H1 (cell line): ENCODE results near the gene MRAP2. TPM values are rescaled to one million over a fixed set of nuclear protein-coding genes. Genes with fewer than 3 reads are reported as not detected.

Experiments
- CTCF ChIA-PET: fragments of 300-600 bp; sonication (Branson Sonifier 250); formaldehyde crosslinking; loops from one replicate; lab custom pipeline; 2021; ENCODE audit not compliant: partially characterized antibody; lab: Charles Lee
- POLR2A ChIA-PET: fragments of 300-600 bp; sonication (Branson Sonifier 250); formaldehyde crosslinking; loops from one replicate; lab custom pipeline; 2021; ENCODE audit warnings: inconsistent platforms; ENCODE audit not compliant: partially characterized antibody; lab: Charles Lee
- DNase-seq, 2 experiments: peaks; one replicate each; pipeline versions ENCODE4 v3.0.0 to v3.0.0-alpha.2; 2010 to 2022; ENCODE audit warnings: low spot score in 2 of 2, low read depth in 1 of 2, mixed read lengths in 1 of 2
- FAIRE-seq: peaks from 2 replicates; lab custom pipeline; 2011; peaks lifted over from hg19 to GRCh38; lab: Jason Lieb, UNC
- H2AFZ ChIP-seq: 2 replicates; pipeline ENCODE4 v1.8.1; 2012; ENCODE audit warnings: low read length, inconsistent platforms
- H2AK5ac ChIP-seq: 2 replicates; pipeline ENCODE4 v1.6.1; 2013; ENCODE audit warnings: low read depth, low read length
- H2BK120ac ChIP-seq: replicated peaks from 2 replicates; pipeline ENCODE3; 2013; ENCODE audit warnings: low read depth, low read length, inconsistent platforms
- H2BK12ac ChIP-seq: 2 replicates; pipeline ENCODE4 v1.6.1; 2013; ENCODE audit warnings: low read depth, low read length
- H2BK15ac ChIP-seq: 2 replicates; pipeline ENCODE4 v1.6.1; 2013; ENCODE audit warnings: low read length
- H2BK20ac ChIP-seq: 2 replicates; pipeline ENCODE4 v1.6.1; 2013; ENCODE audit warnings: low read length
- H2BK5ac ChIP-seq: 2 replicates; pipeline ENCODE4 v1.6.1; 2013; ENCODE audit warnings: low read depth, low read length
- H3K14ac ChIP-seq: 2 replicates; pipeline ENCODE4 v1.6.1; 2013; ENCODE audit warnings: inconsistent platforms; ENCODE audit not compliant: insufficient read length
- H3K18ac ChIP-seq: 2 replicates; pipeline ENCODE4 v1.6.1; 2013; ENCODE audit warnings: low read length; ENCODE audit errors: extremely low read depth
- H3K23ac ChIP-seq: 2 replicates; pipeline ENCODE4 v1.6.1; 2013; ENCODE audit warnings: inconsistent platforms; ENCODE audit not compliant: insufficient read length
- H3K23me2 ChIP-seq: 2 replicates; pipeline ENCODE4 v1.6.1; 2013; ENCODE audit warnings: low read depth, low read length
- H3K27ac ChIP-seq: 2 replicates; pipeline ENCODE4 v1.6.1; 2011; ENCODE audit warnings: low read depth, low read length, inconsistent platforms
- H3K27me3 ChIP-seq, 4 experiments: replicated peaks in 1 of 4; 1 replicate in 1 of 4; 2 replicates in 3 of 4; pipeline versions ENCODE4 v1.6.1 to v1.8.1; 2011 to 2013; ENCODE audit warnings: low read length in 3 of 4, mild to moderate bottlenecking in 3 of 4, inconsistent platforms in 2 of 4, mixed read lengths in 2 of 4, moderate library complexity in 1 of 4; ENCODE audit not compliant: control insufficient read depth in 3 of 4, insufficient read depth in 3 of 4; ENCODE audit errors: extremely low read depth in 1 of 4
- H3K36me3 ChIP-seq, 4 experiments: 2 replicates each; pipeline versions ENCODE4 v1.6.1 to v1.8.1; 2011 to 2013; ENCODE audit warnings: mild to moderate bottlenecking in 4 of 4, low read length in 3 of 4, moderate library complexity in 2 of 4, control low read depth in 1 of 4, inconsistent platforms in 1 of 4; ENCODE audit not compliant: insufficient read depth in 4 of 4, control insufficient read depth in 2 of 4
- H3K4ac ChIP-seq: replicated peaks from 2 replicates; pipeline ENCODE3; 2013; ENCODE audit warnings: low read length, low read depth, mixed read lengths, inconsistent platforms; ENCODE audit not compliant: insufficient read length
- H3K4me1 ChIP-seq, 4 experiments: replicated peaks in 1 of 4; 1 replicate in 1 of 4; 2 replicates in 3 of 4; pipeline versions ENCODE4 v1.6.1 to v1.8.1; 2011 to 2013; ENCODE audit warnings: low read length in 3 of 4, inconsistent platforms in 2 of 4, mixed read lengths in 1 of 4; ENCODE audit not compliant: insufficient read depth in 4 of 4, control insufficient read depth in 3 of 4
- H3K4me2 ChIP-seq, 2 experiments: 2 replicates each; pipeline versions ENCODE4 v1.6.1 to v1.8.1; 2011 to 2013; ENCODE audit warnings: low read depth in 2 of 2, low read length in 2 of 2, control low read depth in 1 of 2, inconsistent platforms in 1 of 2, mild to moderate bottlenecking in 1 of 2; ENCODE audit not compliant: insufficient read depth in 1 of 2
- H3K4me3 ChIP-seq, 4 experiments: fragments of 200-600, 300-600 bp in 1 of 4; sonication (generic), shearing (Covaris generic), sonication (Bioruptor Twin) in 1 of 4; 2 replicates each; pipeline versions ENCODE4 v1.5.1 to v1.8.1; 2011 to 2016; ENCODE audit warnings: low read length in 4 of 4, low read depth in 3 of 4, control low read depth in 2 of 4, inconsistent platforms in 2 of 4, mild to moderate bottlenecking in 2 of 4, mixed read lengths in 1 of 4, moderate library complexity in 1 of 4; ENCODE audit not compliant: insufficient read depth in 2 of 4; ENCODE audit errors: extremely low read depth in 1 of 4
- H3K56ac ChIP-seq: replicated peaks from 2 replicates; pipeline ENCODE3; 2013; ENCODE audit warnings: low read depth, mild to moderate bottlenecking, mixed read lengths, low read length, inconsistent platforms; ENCODE audit not compliant: insufficient read length
- H3K79me1 ChIP-seq: 2 replicates; pipeline ENCODE4 v1.6.1; 2013; ENCODE audit warnings: low read depth, low read length, control low read depth
- H3K79me2 ChIP-seq, 2 experiments: 2 replicates each; pipeline versions ENCODE4 v1.6.1 to v1.8.1; 2012 to 2013; ENCODE audit warnings: low read length in 2 of 2, mild to moderate bottlenecking in 2 of 2, inconsistent platforms in 1 of 2; ENCODE audit not compliant: insufficient read depth in 2 of 2, control insufficient read depth in 1 of 2
- H3K9ac ChIP-seq, 4 experiments: replicated peaks in 1 of 4; 1 replicate in 1 of 4; 2 replicates in 3 of 4; pipeline versions ENCODE4 v1.6.1 to v1.8.1; 2011 to 2013; ENCODE audit warnings: low read depth in 3 of 4, low read length in 3 of 4, control low read depth in 2 of 4, mild to moderate bottlenecking in 2 of 4, moderate library complexity in 2 of 4, inconsistent platforms in 1 of 4; ENCODE audit errors: extremely low read depth in 1 of 4
- H3K9me3 ChIP-seq, 2 experiments: 2 replicates each; pipeline versions ENCODE4 v1.6.1 to v1.8.1; 2012 to 2013; ENCODE audit warnings: mild to moderate bottlenecking in 2 of 2, moderate library complexity in 2 of 2, control low read depth in 1 of 2, inconsistent platforms in 1 of 2, low read depth in 1 of 2, low read length in 1 of 2, mixed read lengths in 1 of 2; ENCODE audit not compliant: insufficient read depth in 2 of 2
- H4K20me1 ChIP-seq, 2 experiments: replicated peaks in 1 of 2; 2 replicates each; pipeline versions ENCODE3 to v1.8.1; 2011 to 2013; ENCODE audit warnings: inconsistent platforms in 2 of 2, low read length in 2 of 2, mild to moderate bottlenecking in 1 of 2; ENCODE audit not compliant: insufficient read depth in 2 of 2, control insufficient read depth in 1 of 2
- H4K5ac ChIP-seq: 2 replicates; pipeline ENCODE4 v1.6.1; 2013; ENCODE audit warnings: low read length, low read depth, mixed read lengths, inconsistent platforms; ENCODE audit not compliant: insufficient read length
- H4K8ac ChIP-seq: 2 replicates; pipeline ENCODE4 v1.8.0; 2013; ENCODE audit warnings: mild to moderate bottlenecking, moderate library complexity, low read length, inconsistent platforms; ENCODE audit not compliant: insufficient read depth; ENCODE audit errors: extremely low read depth
- H4K91ac ChIP-seq: replicated peaks from 2 replicates; pipeline ENCODE3; 2013; ENCODE audit warnings: low read length, mixed read lengths, inconsistent platforms; ENCODE audit not compliant: insufficient read length
- BACH1 ChIP-seq: IDR thresholded peaks from 2 replicates; pipeline ENCODE4 v1.6.1; 2012; ENCODE audit warnings: low read length, improper control_type of control experiment
- CHD1 ChIP-seq: IDR thresholded peaks from 2 replicates; pipeline ENCODE4 v1.6.1; 2012; ENCODE audit warnings: low read depth, low read length, improper control_type of control experiment
- JUND ChIP-seq: IDR thresholded peaks from 2 replicates; pipeline ENCODE4 v1.6.1; 2011; ENCODE audit warnings: mild to moderate bottlenecking, improper control_type of control experiment, low read length
- MAX ChIP-seq: IDR thresholded peaks from 2 replicates; pipeline ENCODE4 v1.6.1; 2012; ENCODE audit warnings: inconsistent platforms
- SP2 ChIP-seq: IDR thresholded peaks from 2 replicates; pipeline ENCODE4 v1.6.1; 2012; ENCODE audit warnings: mild to moderate bottlenecking, low read length, inconsistent platforms
- TAF1 ChIP-seq: IDR thresholded peaks from 2 replicates; pipeline ENCODE4 v1.6.1; 2011; ENCODE audit warnings: mild to moderate bottlenecking, low read depth, low read length
- TAF7 ChIP-seq: optimal IDR thresholded peaks from 2 replicates; pipeline ENCODE3; 2011; ENCODE audit warnings: low read depth, mild to moderate bottlenecking, inconsistent platforms, low read length, moderate library complexity, borderline replicate concordance
- TEAD4 ChIP-seq: IDR thresholded peaks from 2 replicates; pipeline ENCODE4 v1.6.1; 2012; ENCODE audit warnings: low read depth, low read length, inconsistent platforms, mixed read lengths
- WGBS, 2 experiments: shearing (Covaris generic) in 1 of 2; methylation state at CpG; one replicate each; pipeline versions ENCODE4 v1.1.6 to v1.1.7; 2013 to 2015; ENCODE audit warnings: low lambda C conversion rate in 2 of 2, mixed read lengths in 2 of 2, inconsistent platforms in 1 of 2, low coverage in 1 of 2, missing lambda C conversion rate in 1 of 2; ENCODE audit not compliant: insufficient replicate concordance in 2 of 2, insufficient coverage in 1 of 2, insufficient read length in 1 of 2; ENCODE audit errors: extremely low coverage in 1 of 2, missing lambda C conversion rate in 1 of 2; 5-methylcytosine and 5-hydroxymethylcytosine counted together
- polyA plus RNA-seq, 7 experiments: library from polyadenylated mRNA; depleted of rRNA in 3 of 7; stranded (reverse) in 5 of 7; unstranded in 2 of 7; fragments of >200 nt in 5 of 7; fragments of 200-250 nt in 2 of 7; gene quantifications; 1 replicate in 5 of 7; 2 replicates in 1 of 7; 4 replicates in 1 of 7; pipeline versions ENCODE4 v1.2.1 to v1.2.3, GENCODE V29; 2011 to 2013; ENCODE audit warnings: missing spikeins in 2 of 7, mixed read lengths in 2 of 7
- total RNA-seq: library from RNA; stranded (reverse); fragmentation: NEBNext Ultra II Directional; extraction: Animal tissue kit (Norgen Biotek cat#: 25700); gene quantifications from 2 replicates; pipeline ENCODE4 v1.2.1, GENCODE V29; 2021

The MRAP2 gene
- total and polyA plus RNA-seq, 2 of the 8 experiments (the other 6 are each of a cell fraction or from before 2014, with no cell fraction given), result 5.0 to 11.0 TPM

DNA sequence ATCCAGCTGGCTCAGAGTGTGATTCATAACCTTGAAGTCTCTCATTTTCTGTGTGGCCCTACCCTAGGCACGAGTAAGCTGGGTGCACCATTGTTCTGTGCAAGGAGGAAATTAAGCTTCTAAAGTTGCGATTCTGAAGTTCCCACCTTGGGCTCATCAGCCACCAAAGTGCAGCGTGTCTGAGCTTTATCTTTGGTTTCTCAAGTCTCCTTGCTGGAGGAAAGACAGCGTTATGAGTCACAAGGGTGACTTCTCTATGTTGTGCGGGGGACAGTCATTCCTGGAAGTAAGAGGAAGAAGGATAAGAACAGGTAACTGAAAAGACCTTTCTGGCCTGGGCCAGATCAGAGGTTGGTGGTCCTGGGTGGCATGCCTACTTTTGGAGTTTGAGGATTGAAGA lies 16.8 kb downstream of the MRAP2 start:
- Histone ChIP-seq H2AK5ac (no peak overlapping the region), H2BK15ac (no peak overlapping the region), H4K5ac (no peak overlapping the region), H3K79me2 (no peaks in the 10 kb centered on the region), H3K27ac (no peak overlapping the region), H3K4me3 (no peak overlapping the region), H3K14ac (no peak overlapping the region), H2BK12ac (peak overlapping the region; percentile 30; the same call in 1 of the 2 replicates), H3K27me3 (no peaks in the 10 kb centered on the region), H2BK120ac (no peak overlapping the region), H2BK5ac (no peak overlapping the region), H3K36me3 (no peaks in the 10 kb centered on the region), H3K4me2 (no peak overlapping the region), H4K91ac (no peak overlapping the region), H3K4me1 (peaks cover 0 to 14% (median 8%) of the 10 kb centered on the region in 4 experiments; a peak in 6 of 7 replicates), H4K20me1 (no peaks in the 10 kb centered on the region), H2BK20ac (no peak overlapping the region), H3K9me3 (no peaks in the 10 kb centered on the region), H2AFZ (no peak overlapping the region), H3K18ac (no peak overlapping the region), H3K79me1 (no peaks in the 10 kb centered on the region), H3K23ac (no peak overlapping the region), H3K56ac (no peak overlapping the region), H3K4ac (no peak overlapping the region), H3K9ac (no peak overlapping the region), H3K23me2 (no peaks in the 10 kb centered on the region), H4K8ac (no peak overlapping the region)
- no peak for TF ChIP-seq CHD1
- no peak for TF ChIP-seq SP2
- TF ChIP-seq TAF1, result no peak
- TF ChIP-seq JUND, result no peak
- TF ChIP-seq TAF7, result no peak
- no peak for TF ChIP-seq TEAD4
- TF ChIP-seq BACH1, result no peak
- no peak for TF ChIP-seq MAX
- DNase-seq, result no peak
- ChIA-PET POLR2A (no interaction called here), CTCF (interaction anchor here (1.2 kb wide), 1 partner anchor 11 kb away, joined by 3 read pairs; no protein-coding TSS in a partner anchor)
- FAIRE-seq, result no peak
- 82% methylated on average over 5 of the region's 5 CpGs; no CpG with 5 or more reads in 1 of the 2 experiments for WGBS, 2 experiments
